Epithelial cell of prostate (primary cell): Measurements from ENCODE around the gene CADM1.
A peak's percentile ranks its signal among the peaks of the same experiment; 100 is the strongest.

ENCODE experiments used
- DNase-seq: peaks from one replicate; pipeline ENCODE4 v3.0.0-alpha.2; 2011; ENCODE audit warnings: low read depth, low spot score
- H3K27ac ChIP-seq: fragments of 450-650 bp; 2 replicates; pipeline ENCODE4 v1.5.1; 2017; ENCODE audit warnings: mild to moderate bottlenecking

The CADM1 gene

GRCh38 chr11:115504276-115505158 is at the start of gene CADM1:
Gene CADM1, minus strand, starts transcription at chr11:115504415.
- DNase-seq, result peak; percentile 78
- peak within 1 kb of the TSS; percentile 55 for H3K27ac ChIP-seq

GRCh38 chr11:115552773-115553438 is 48.7 kb upstream of the CADM1 start:
- DNase-seq, result no peak
- H3K27ac ChIP-seq, result no peak overlapping the region

GRCh38 chr11:115552151-115552772 is 48.0 kb upstream of the CADM1 start:
- no peak overlapping the region for H3K27ac ChIP-seq
- no peak for DNase-seq

GRCh38 chr11:115550291-115551059 is 46.3 kb upstream of the CADM1 start:
- no peak overlapping the region for H3K27ac ChIP-seq
- DNase-seq, result no peak

- DNase-seq, result no peak
These were observed 44.8 kb upstream of the CADM1 start for GRCh38 chr11:115548878-115549528.

GRCh38 chr11:115545581-115546210 is 41.5 kb upstream of the CADM1 start:
- H3K27ac ChIP-seq, result no peak overlapping the region
- no peak for DNase-seq

More at GRCh38 chr11:115548878-115549528, 44.8 kb upstream of the CADM1 start:
- H3K27ac ChIP-seq, result no peak overlapping the region

GRCh38 chr11:115544422-115544948 is 40.3 kb upstream of the CADM1 start:
- H3K27ac ChIP-seq, result no peak overlapping the region
- DNase-seq, result no peak

GRCh38 chr11:115541518-115541917 is 37.3 kb upstream of the CADM1 start:
- no peak for DNase-seq
- H3K27ac ChIP-seq, result no peak overlapping the region

GRCh38 chr11:115539844-115540243 is 35.6 kb upstream of the CADM1 start:
- no peak for DNase-seq

GRCh38 chr11:115535781-115536180 is 31.6 kb upstream of the CADM1 start:
- DNase-seq, result no peak
- H3K27ac ChIP-seq, result no peak overlapping the region

More at GRCh38 chr11:115539844-115540243, 35.6 kb upstream of the CADM1 start:
- H3K27ac ChIP-seq, result no peak overlapping the region

- H3K27ac ChIP-seq, result no peak overlapping the region
- no peak for DNase-seq
These were observed 26.5 kb upstream of the CADM1 start for GRCh38 chr11:115530752-115531151.

GRCh38 chr11:115528225-115528624 is 24.0 kb upstream of the CADM1 start:
- no peak for DNase-seq

GRCh38 chr11:115527534-115528125 is 23.4 kb upstream of the CADM1 start:
- DNase-seq, result no peak
- H3K27ac ChIP-seq, result no peak overlapping the region

More at GRCh38 chr11:115528225-115528624, 24.0 kb upstream of the CADM1 start:
- no peak overlapping the region for H3K27ac ChIP-seq

GRCh38 chr11:115525531-115526006 is 21.4 kb upstream of the CADM1 start:
- H3K27ac ChIP-seq, result no peak overlapping the region
- DNase-seq, result no peak

- H3K27ac ChIP-seq, result no peak overlapping the region
- no peak for DNase-seq
These were observed 20.4 kb upstream of the CADM1 start for GRCh38 chr11:115524572-115524971.

- no peak for DNase-seq
- no peak overlapping the region for H3K27ac ChIP-seq
These were observed 19.6 kb upstream of the CADM1 start for GRCh38 chr11:115523727-115524399.

- no peak for DNase-seq
- no peak overlapping the region for H3K27ac ChIP-seq
These were observed 18.1 kb upstream of the CADM1 start for GRCh38 chr11:115522302-115522701.

GRCh38 chr11:115521825-115522224 is 17.6 kb upstream of the CADM1 start:
- no peak overlapping the region for H3K27ac ChIP-seq
- no peak for DNase-seq
